Astrocyte (in vitro differentiated cells and primary cell): Measurements from ENCODE around the gene TMEM94. TPM values are rescaled to one million over a fixed set of nuclear protein-coding genes. Genes with fewer than 3 reads are reported as not detected.

ENCODE experiments used
- DNase-seq: peaks from one replicate; pipeline ENCODE4 v3.0.0-alpha.2; 2010; ENCODE audit warnings: low read depth
- FAIRE-seq: peaks from 2 replicates; lab custom pipeline; 2011; peaks lifted over from hg19 to GRCh38; lab: Jason Lieb, UNC
- H2AFZ ChIP-seq: 2 replicates; pipeline ENCODE4 v1.6.0; 2012; ENCODE audit warnings: low read depth, low read length, inconsistent platforms
- H3K27ac ChIP-seq: 2 replicates; pipeline ENCODE4 v1.5.1; 2011; ENCODE audit warnings: low read depth, low read length, inconsistent platforms
- H3K27me3 ChIP-seq: 2 replicates; pipeline ENCODE4 v1.6.0; 2011; ENCODE audit warnings: low read length, inconsistent platforms; ENCODE audit not compliant: insufficient read depth
- H3K36me3 ChIP-seq: 2 replicates; pipeline ENCODE4 v1.5.1; 2011; ENCODE audit warnings: low read length, inconsistent platforms; ENCODE audit not compliant: insufficient read depth
- H3K4me1 ChIP-seq: 2 replicates; pipeline ENCODE4 v1.5.1; 2011; ENCODE audit warnings: low read length, inconsistent platforms; ENCODE audit not compliant: insufficient read depth
- H3K4me2 ChIP-seq: 2 replicates; pipeline ENCODE4 v1.6.0; 2012; ENCODE audit warnings: low read length, inconsistent platforms
- H3K4me3 ChIP-seq: 2 replicates; pipeline ENCODE4 v1.5.1; 2011; ENCODE audit warnings: low read depth, mild to moderate bottlenecking, low read length, inconsistent platforms; ENCODE audit not compliant: insufficient read depth
- H3K79me2 ChIP-seq: 2 replicates; pipeline ENCODE4 v1.6.0; 2012; ENCODE audit warnings: mild to moderate bottlenecking, low read length, inconsistent platforms; ENCODE audit not compliant: insufficient read depth
- H3K9ac ChIP-seq: 2 replicates; pipeline ENCODE4 v1.6.0; 2012; ENCODE audit warnings: mild to moderate bottlenecking, low read length, inconsistent platforms
- H3K9me3 ChIP-seq: 2 replicates; pipeline ENCODE4 v1.5.1; 2012; ENCODE audit warnings: low read depth, mild to moderate bottlenecking, low read length, inconsistent platforms; ENCODE audit not compliant: insufficient read depth
- H4K20me1 ChIP-seq: 2 replicates; pipeline ENCODE4 v1.6.0; 2012; ENCODE audit warnings: low read length, inconsistent platforms; ENCODE audit not compliant: insufficient read depth
- H3K27ac Mint-ChIP-seq: one replicate; pipeline ENCODE4 v1.8.0; 2021; ENCODE audit warnings: mild to moderate bottlenecking, mixed read lengths; ENCODE audit not compliant: unreplicated experiment
- H3K27me3 Mint-ChIP-seq: one replicate; pipeline ENCODE4 v1.8.0; 2021; ENCODE audit warnings: low read depth, mixed read lengths; ENCODE audit not compliant: unreplicated experiment
- H3K36me3 Mint-ChIP-seq: one replicate; pipeline ENCODE4 v1.8.0; 2021; ENCODE audit warnings: low read depth, mixed read lengths; ENCODE audit not compliant: unreplicated experiment
- H3K4me1 Mint-ChIP-seq: one replicate; pipeline ENCODE4 v1.8.0; 2021; ENCODE audit warnings: low read depth, mixed read lengths; ENCODE audit not compliant: unreplicated experiment
- H3K4me3 Mint-ChIP-seq: one replicate; pipeline ENCODE4 v1.8.0; 2021; ENCODE audit warnings: mild to moderate bottlenecking, moderate library complexity, mixed read lengths; ENCODE audit not compliant: unreplicated experiment
- H3K9me3 Mint-ChIP-seq: one replicate; pipeline ENCODE4 v1.8.0; 2021; ENCODE audit warnings: mild to moderate bottlenecking, mixed read lengths; ENCODE audit not compliant: unreplicated experiment
- CTCF ChIP-seq: IDR thresholded peaks from 2 replicates; pipeline ENCODE4 v1.5.1; 2011; ENCODE audit warnings: low read depth, mild to moderate bottlenecking, inconsistent platforms, low read length, moderate library complexity; ENCODE audit not compliant: insufficient read depth
- EZH2 ChIP-seq: IDR thresholded peaks from 2 replicates; pipeline ENCODE4 v1.6.1; 2012; ENCODE audit warnings: mild to moderate bottlenecking, low read length, inconsistent platforms; ENCODE audit not compliant: insufficient read depth
- total RNA-seq: library from RNA; stranded (reverse); gene quantifications from 2 replicates; pipeline ENCODE4 v1.2.1, GENCODE V29; 2021

Gene TMEM94
- total RNA-seq, 1 donor from 2014 or later: 52.4 TPM

GRCh38 chr17:75439287-75439686 is 17.1 kb upstream of the TMEM94 start:
- H3K4me2 ChIP-seq: no peak overlapping the region
- no peaks in the 10 kb centered on the region for H3K9me3 ChIP-seq
- H3K4me3 ChIP-seq: no peak overlapping the region
- no peak for TF ChIP-seq CTCF
- TF ChIP-seq EZH2: no peak
- peaks cover 6% of the 10 kb centered on the region for H3K4me1 ChIP-seq
- FAIRE-seq: no peak
- Mint-ChIP-seq H3K27me3 (no peaks in the 10 kb centered on the region), H3K9me3 (no peaks in the 10 kb centered on the region), H3K36me3 (no peaks in the 10 kb centered on the region), H3K27ac (no peak overlapping the region), H3K4me3 (no peak overlapping the region), H3K4me1 (peaks cover 10% of the 10 kb centered on the region)
- no peak for DNase-seq
- H3K27me3 ChIP-seq: no peaks in the 10 kb centered on the region
- H3K79me2 ChIP-seq: no peaks in the 10 kb centered on the region
- H3K36me3 ChIP-seq: no peaks in the 10 kb centered on the region
- H2AFZ ChIP-seq: no peak overlapping the region
- H3K9ac ChIP-seq: no peak overlapping the region
- no peaks in the 10 kb centered on the region for H4K20me1 ChIP-seq
- no peak overlapping the region for H3K27ac ChIP-seq

GRCh38 chr17:75440738-75441448 is 15.5 kb upstream of the TMEM94 start:
- Mint-ChIP-seq H3K27ac (no peak overlapping the region), H3K27me3 (no peaks in the 10 kb centered on the region), H3K4me1 (peaks cover 12% of the 10 kb centered on the region), H3K36me3 (no peaks in the 10 kb centered on the region), H3K4me3 (no peak overlapping the region), H3K9me3 (no peaks in the 10 kb centered on the region)
- Histone ChIP-seq H3K4me3 (no peak overlapping the region), H3K4me1 (peaks cover 12% of the 10 kb centered on the region), H3K9me3 (no peaks in the 10 kb centered on the region), H3K27ac (no peak overlapping the region), H3K36me3 (no peaks in the 10 kb centered on the region), H3K4me2 (no peak overlapping the region), H3K27me3 (no peaks in the 10 kb centered on the region), H4K20me1 (no peaks in the 10 kb centered on the region), H3K79me2 (no peaks in the 10 kb centered on the region), H2AFZ (no peak overlapping the region), H3K9ac (no peak overlapping the region)
- DNase-seq: peak; percentile 37
- no peak for FAIRE-seq
- TF ChIP-seq EZH2: no peak
- TF ChIP-seq CTCF: no peak
